ENCODE measurements around the gene PMM1.
A peak's percentile ranks its signal among the peaks of the same experiment; 100 is the strongest.
"Not testable (repeated sequence)": the region's sequence is repeated elsewhere in the genome, so short reads cannot be mapped to it uniquely, and the experiment has no call there.

The PMM1 gene

DNA sequence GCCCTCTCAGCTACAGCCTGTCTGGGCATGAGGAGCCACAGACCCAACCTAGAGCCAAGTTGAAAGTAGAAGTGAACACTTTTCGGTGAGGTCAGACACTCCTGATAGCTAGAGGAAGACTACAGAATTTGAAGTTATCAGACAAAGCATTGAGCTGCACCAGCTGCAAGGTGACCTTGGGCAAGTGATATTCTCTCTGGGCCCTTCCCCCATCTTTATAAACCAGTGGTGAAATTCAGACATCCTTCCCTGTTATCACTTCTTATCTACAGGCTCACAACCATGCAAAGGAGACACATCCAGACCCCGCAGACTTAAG is 8.0 kb upstream of the PMM1 start:
- Histone ChIP-seq H3K27me3 (ENCODE audit: control insufficient read depth in 1 of 2, insufficient read depth in 2 of 2, low read length in 2 of 2) (no peaks in the 10 kb centered on the region), H3K27ac (ENCODE audit: low read length) (no peak overlapping the region), H3K9ac (ENCODE audit: low read length in 2 of 2) (no peak overlapping the region), H3K9me3 (ENCODE audit: control insufficient read depth in 2 of 2, low read length in 2 of 2) (no peaks in the 10 kb centered on the region), H3K4me1 (ENCODE audit: control insufficient read depth, insufficient read depth, low read length) (peaks cover 5% of the 10 kb centered on the region), H3K36me3 (ENCODE audit: control insufficient read depth in 2 of 2, insufficient read depth in 2 of 2, low read length in 2 of 2) (peaks cover 10 to 12% of the 10 kb centered on the region in 2 donors), H3K4me3 (ENCODE audit: low read length in 2 of 2) (no peak overlapping the region)

DNA sequence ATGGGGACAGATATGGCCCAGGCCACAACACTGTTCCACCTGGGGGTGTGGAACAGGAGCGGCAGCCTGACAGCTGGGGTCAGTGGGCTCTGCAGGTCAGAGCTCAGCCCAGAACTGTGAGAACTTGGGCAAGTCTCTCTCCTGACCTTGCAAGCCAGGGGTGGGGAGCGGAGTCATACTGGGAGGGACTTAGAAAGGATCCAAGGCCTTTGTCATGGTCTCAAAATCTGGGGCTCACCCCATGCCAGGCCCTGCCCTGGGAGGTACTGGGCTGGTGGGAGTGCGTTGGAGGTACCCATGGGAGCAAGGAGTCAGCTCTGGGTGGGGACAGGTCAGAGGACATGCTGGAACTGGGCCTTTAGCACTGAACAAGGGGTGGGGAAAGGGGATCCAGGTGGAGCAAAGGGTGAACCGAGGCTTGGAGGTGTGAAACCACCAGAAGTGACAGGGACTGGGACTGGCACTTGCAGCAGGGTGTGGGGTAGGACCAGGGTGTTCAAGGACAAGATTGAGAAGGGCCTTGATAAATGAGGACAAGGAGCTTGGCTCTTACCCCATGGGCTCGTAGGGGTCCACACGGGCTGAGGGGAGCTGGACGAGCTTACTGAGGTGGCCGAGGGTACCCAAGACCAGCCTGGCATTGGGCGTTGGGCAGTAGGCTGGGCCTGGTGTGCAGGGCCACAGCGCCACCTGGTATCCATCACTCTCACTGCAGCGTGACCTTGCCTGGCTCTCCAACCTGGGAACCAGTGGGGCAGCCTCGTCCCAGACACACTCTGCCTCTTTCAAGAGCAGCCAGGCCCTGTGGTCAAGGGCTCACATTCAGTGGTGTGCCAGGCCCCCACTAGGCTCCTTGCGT is 7.4 kb upstream of the PMM1 start:
- peak overlapping the region in 1 of 2 donors; percentile 51 for H3K9ac ChIP-seq (ENCODE audit: low read length in 2 of 2)
- H3K9me3 ChIP-seq (ENCODE audit: control insufficient read depth in 2 of 2, low read length in 2 of 2) = no peaks in the 10 kb centered on the region
- H3K4me3 ChIP-seq (ENCODE audit: low read length in 2 of 2) = no peak overlapping the region
- H3K4me1 ChIP-seq (ENCODE audit: control insufficient read depth, insufficient read depth, low read length) = peaks cover 5% of the 10 kb centered on the region
- H3K27me3 ChIP-seq (ENCODE audit: control insufficient read depth in 1 of 2, insufficient read depth in 2 of 2, low read length in 2 of 2) = no peaks in the 10 kb centered on the region
- peaks cover 5 to 8% of the 10 kb centered on the region in 2 donors for H3K36me3 ChIP-seq (ENCODE audit: control insufficient read depth in 2 of 2, insufficient read depth in 2 of 2, low read length in 2 of 2)
- no peak overlapping the region for H3K27ac ChIP-seq (ENCODE audit: low read length)

DNA sequence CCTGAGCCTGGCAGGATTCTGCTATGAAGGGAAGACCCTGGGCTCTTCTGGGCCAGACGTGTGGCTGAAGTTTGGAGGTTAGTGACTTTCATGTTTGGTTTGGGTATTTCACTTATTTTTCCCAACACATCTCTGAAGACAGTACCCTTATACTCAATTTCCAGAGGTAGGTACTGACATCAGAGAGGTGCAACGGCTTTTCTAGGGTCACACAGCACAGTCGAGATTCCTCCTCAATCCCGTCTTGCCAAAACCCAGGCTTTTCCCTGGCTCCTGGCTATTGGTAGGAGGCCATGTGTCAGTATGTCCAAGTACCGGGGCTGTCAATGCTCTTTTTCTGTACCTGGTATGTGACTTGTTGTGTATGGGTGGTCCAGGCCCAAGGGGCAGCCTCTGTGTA is 6.1 kb upstream of the PMM1 start:
- no peak overlapping the region for H3K27ac ChIP-seq (ENCODE audit: low read length)
- H3K4me3 ChIP-seq (ENCODE audit: low read length in 2 of 2) = no peak overlapping the region
- no peaks in the 10 kb centered on the region for H3K9me3 ChIP-seq (ENCODE audit: control insufficient read depth in 2 of 2, low read length in 2 of 2)
- H3K36me3 ChIP-seq (ENCODE audit: control insufficient read depth in 2 of 2, insufficient read depth in 2 of 2, low read length in 2 of 2) = peaks cover 5 to 6% of the 10 kb centered on the region in 2 donors
- H3K27me3 ChIP-seq (ENCODE audit: control insufficient read depth in 1 of 2, insufficient read depth in 2 of 2, low read length in 2 of 2) = no peaks in the 10 kb centered on the region
- H3K9ac ChIP-seq (ENCODE audit: low read length in 2 of 2) = no peak overlapping the region
- H3K4me1 ChIP-seq (ENCODE audit: control insufficient read depth, insufficient read depth, low read length) = peaks cover 5% of the 10 kb centered on the region

DNA sequence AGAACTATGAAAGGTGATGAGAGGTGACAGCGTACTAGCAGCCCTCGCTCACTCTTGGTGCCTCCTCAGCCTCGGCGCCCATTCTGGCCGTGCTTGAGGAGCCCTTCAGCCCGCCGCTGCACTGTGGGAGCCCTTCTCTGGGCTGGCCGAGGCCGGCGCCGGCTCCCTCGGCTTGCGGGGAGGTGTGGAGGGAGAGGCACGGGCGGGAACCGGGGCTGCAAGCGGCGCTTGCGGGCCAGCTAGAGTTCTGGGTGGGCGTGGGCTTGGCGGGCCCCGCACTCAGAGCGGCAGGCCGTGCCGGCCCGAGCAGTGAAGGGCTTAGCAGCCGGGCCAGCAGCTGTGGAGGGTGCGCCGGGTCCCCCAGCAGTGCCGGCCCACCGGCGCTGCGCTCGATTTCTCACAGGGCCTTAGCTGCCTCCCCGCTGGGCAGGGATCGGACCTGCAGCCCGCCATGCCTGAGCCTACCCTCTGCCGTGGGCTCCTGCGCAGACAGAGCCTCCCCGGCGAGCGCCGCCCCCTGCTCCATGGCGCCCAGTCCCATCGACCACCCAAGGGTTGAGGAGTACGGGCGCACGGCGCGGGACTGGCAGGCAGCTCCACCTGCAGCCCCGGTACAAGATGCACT is 3.8 kb upstream of the PMM1 start:
- not testable (repeated sequence) for H3K27ac ChIP-seq (ENCODE audit: low read length); H3K36me3 ChIP-seq (ENCODE audit: control insufficient read depth in 2 of 2, insufficient read depth in 2 of 2, low read length in 2 of 2); H3K27me3 ChIP-seq (ENCODE audit: control insufficient read depth in 1 of 2, insufficient read depth in 2 of 2, low read length in 2 of 2); H3K9me3 ChIP-seq (ENCODE audit: control insufficient read depth in 2 of 2, low read length in 2 of 2); H3K4me3 ChIP-seq (ENCODE audit: low read length in 2 of 2); H3K9ac ChIP-seq (ENCODE audit: low read length in 2 of 2)
- peaks cover 14% of the 10 kb centered on the region for H3K4me1 ChIP-seq (ENCODE audit: control insufficient read depth, insufficient read depth, low read length)

DNA sequence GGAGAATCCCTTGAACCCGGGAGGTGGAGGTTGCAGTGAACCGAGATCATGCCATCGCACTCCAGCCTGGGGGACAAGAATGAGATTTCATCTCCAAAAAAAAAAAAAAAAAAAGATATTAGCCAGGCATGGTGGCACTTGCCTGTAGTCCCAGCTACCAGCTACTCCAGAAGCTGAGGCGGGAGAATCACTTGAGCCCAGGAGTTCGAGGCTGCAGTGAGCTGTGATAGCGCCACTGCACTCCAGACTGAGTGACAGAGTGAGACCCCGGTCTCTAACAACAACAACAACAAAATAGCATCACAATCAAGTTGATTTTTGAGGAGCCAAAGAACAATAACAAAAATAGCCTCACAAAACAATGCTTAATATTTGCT is 2.3 kb downstream of the PMM1 start:
- Histone ChIP-seq H3K9me3 (ENCODE audit: control insufficient read depth in 2 of 2, low read length in 2 of 2) (no peaks in the 10 kb centered on the region), H3K27ac (ENCODE audit: low read length) (no peak overlapping the region), H3K9ac (ENCODE audit: low read length in 2 of 2) (no peak overlapping the region), H3K4me3 (ENCODE audit: low read length in 2 of 2) (no peak overlapping the region), H3K4me1 (ENCODE audit: control insufficient read depth, insufficient read depth, low read length) (peaks cover 11% of the 10 kb centered on the region), H3K27me3 (ENCODE audit: control insufficient read depth in 1 of 2, insufficient read depth in 2 of 2, low read length in 2 of 2) (no peaks in the 10 kb centered on the region), H3K36me3 (ENCODE audit: control insufficient read depth in 2 of 2, insufficient read depth in 2 of 2, low read length in 2 of 2) (peaks cover 10 to 19% of the 10 kb centered on the region in 2 donors)

DNA sequence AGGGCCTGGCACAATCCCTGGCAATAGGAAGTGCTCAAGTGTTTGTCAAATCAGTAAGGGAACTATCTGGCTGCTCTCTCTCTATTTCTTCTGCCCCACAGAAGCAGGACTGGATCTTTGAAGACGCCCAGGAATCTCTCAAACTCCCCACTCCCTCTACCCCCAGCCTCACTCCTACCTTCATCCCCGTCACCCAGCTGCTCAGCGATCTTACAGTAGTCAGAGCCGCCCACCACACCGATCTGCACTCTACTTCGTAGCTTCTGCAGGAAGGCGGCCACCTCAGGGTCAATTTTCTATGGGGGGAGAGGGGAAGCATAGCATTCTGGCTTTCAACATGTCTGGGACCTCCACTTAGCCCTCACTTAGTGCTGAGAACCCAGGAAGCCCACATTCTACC is 3.7 kb downstream of the PMM1 start:
- Histone ChIP-seq H3K4me3 (ENCODE audit: low read length in 2 of 2) (no peak overlapping the region), H3K27ac (ENCODE audit: low read length) (no peak overlapping the region), H3K9me3 (ENCODE audit: control insufficient read depth in 2 of 2, low read length in 2 of 2) (no peaks in the 10 kb centered on the region), H3K27me3 (ENCODE audit: control insufficient read depth in 1 of 2, insufficient read depth in 2 of 2, low read length in 2 of 2) (no peaks in the 10 kb centered on the region), H3K9ac (ENCODE audit: low read length in 2 of 2) (no peak overlapping the region), H3K36me3 (ENCODE audit: control insufficient read depth in 2 of 2, insufficient read depth in 2 of 2, low read length in 2 of 2) (peaks cover 10 to 22% of the 10 kb centered on the region in 2 donors), H3K4me1 (ENCODE audit: control insufficient read depth, insufficient read depth, low read length) (peaks cover 11% of the 10 kb centered on the region)

DNA sequence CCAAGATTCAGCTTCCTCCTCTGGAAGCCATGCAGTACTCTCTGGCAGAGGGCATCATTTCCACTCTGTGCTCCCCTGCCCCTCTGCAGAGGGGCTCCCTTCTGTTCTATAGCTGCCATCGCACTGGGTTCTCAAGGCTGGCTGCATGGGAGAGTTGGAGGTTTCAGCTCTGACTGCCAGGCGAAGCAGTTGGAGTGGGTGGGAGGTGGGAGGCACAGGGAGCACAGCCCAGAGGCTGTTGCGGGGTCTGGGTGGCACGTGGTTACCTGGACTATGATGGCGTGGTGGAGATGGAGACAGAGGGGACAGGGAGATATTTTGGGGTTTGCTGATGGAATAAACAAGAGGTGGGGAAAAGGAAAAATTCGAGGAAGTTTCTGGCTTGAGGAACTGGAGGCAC is 4.8 kb downstream of the PMM1 start:
- H3K27ac ChIP-seq (ENCODE audit: low read length) = no peak overlapping the region

DNA sequence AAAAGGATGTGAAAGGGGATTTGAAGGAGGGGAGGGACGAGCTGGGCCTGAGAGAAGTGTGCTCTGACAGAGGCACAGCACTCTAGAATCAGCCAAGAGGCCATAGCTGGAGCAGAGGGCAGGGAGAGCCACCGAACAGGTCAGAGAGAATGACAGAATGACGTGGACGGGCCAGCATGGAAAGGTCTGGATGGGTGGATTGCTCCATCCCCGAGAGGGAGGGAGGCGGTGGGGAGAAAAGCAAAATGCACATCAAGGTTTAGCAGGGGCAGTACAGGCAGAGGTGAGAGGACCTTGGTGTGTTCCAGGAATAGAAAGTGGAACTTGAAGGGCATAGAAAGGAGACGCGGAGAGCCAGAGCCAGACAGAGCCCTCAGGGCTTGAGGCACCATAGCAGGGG is 6.9 kb downstream of the PMM1 start:
- H3K27ac ChIP-seq (ENCODE audit: low read length) = no peak overlapping the region
- H3K4me1 ChIP-seq (ENCODE audit: control insufficient read depth, insufficient read depth, low read length) = no peaks in the 10 kb centered on the region
- H3K9ac ChIP-seq (ENCODE audit: low read length in 2 of 2) = no peak overlapping the region
- no peaks in the 10 kb centered on the region for H3K27me3 ChIP-seq (ENCODE audit: control insufficient read depth in 1 of 2, insufficient read depth in 2 of 2, low read length in 2 of 2)
- H3K9me3 ChIP-seq (ENCODE audit: control insufficient read depth in 2 of 2, low read length in 2 of 2) = no peaks in the 10 kb centered on the region
- peaks cover 27 to 32% of the 10 kb centered on the region in 2 donors for H3K36me3 ChIP-seq (ENCODE audit: control insufficient read depth in 2 of 2, insufficient read depth in 2 of 2, low read length in 2 of 2)
- H3K4me3 ChIP-seq (ENCODE audit: low read length in 2 of 2) = no peak overlapping the region

More for the DNA sequence above, 4.8 kb downstream of the PMM1 start:
- Histone ChIP-seq H3K27me3 (ENCODE audit: control insufficient read depth in 1 of 2, insufficient read depth in 2 of 2, low read length in 2 of 2) (no peaks in the 10 kb centered on the region), H3K4me3 (ENCODE audit: low read length in 2 of 2) (no peak overlapping the region), H3K9me3 (ENCODE audit: control insufficient read depth in 2 of 2, low read length in 2 of 2) (no peaks in the 10 kb centered on the region), H3K4me1 (ENCODE audit: control insufficient read depth, insufficient read depth, low read length) (peaks cover 11% of the 10 kb centered on the region), H3K9ac (ENCODE audit: low read length in 2 of 2) (no peak overlapping the region), H3K36me3 (ENCODE audit: control insufficient read depth in 2 of 2, insufficient read depth in 2 of 2, low read length in 2 of 2) (peaks cover 14 to 22% of the 10 kb centered on the region in 2 donors)

DNA sequence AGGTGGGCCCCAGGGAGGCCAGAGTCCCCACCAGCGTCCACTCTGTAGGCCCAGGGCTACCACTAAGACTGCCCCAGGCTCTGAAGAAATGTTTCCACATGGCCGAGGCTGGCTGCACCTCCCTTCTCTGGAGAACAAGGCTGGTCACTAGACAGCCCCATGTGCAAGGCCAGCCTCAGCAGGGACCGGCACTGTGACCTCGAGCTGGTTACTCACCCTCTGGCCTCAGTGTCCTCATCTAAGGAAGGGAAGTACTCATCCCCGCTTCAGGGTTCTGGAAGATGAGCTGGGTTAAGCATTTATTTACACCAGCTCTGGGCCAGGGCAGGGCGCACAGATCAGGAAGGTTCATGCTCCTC is 9.7 kb downstream of the PMM1 start:
- Histone ChIP-seq H3K27ac (ENCODE audit: low read length) (no peak overlapping the region), H3K27me3 (ENCODE audit: control insufficient read depth in 1 of 2, insufficient read depth in 2 of 2, low read length in 2 of 2) (no peaks in the 10 kb centered on the region), H3K4me3 (ENCODE audit: low read length in 2 of 2) (no peak overlapping the region), H3K4me1 (ENCODE audit: control insufficient read depth, insufficient read depth, low read length) (peaks cover 7% of the 10 kb centered on the region), H3K9me3 (ENCODE audit: control insufficient read depth in 2 of 2, low read length in 2 of 2) (no peaks in the 10 kb centered on the region), H3K36me3 (ENCODE audit: control insufficient read depth in 2 of 2, insufficient read depth in 2 of 2, low read length in 2 of 2) (peaks cover 28 to 38% of the 10 kb centered on the region in 2 donors), H3K9ac (ENCODE audit: low read length in 2 of 2) (no peak overlapping the region)

DNA sequence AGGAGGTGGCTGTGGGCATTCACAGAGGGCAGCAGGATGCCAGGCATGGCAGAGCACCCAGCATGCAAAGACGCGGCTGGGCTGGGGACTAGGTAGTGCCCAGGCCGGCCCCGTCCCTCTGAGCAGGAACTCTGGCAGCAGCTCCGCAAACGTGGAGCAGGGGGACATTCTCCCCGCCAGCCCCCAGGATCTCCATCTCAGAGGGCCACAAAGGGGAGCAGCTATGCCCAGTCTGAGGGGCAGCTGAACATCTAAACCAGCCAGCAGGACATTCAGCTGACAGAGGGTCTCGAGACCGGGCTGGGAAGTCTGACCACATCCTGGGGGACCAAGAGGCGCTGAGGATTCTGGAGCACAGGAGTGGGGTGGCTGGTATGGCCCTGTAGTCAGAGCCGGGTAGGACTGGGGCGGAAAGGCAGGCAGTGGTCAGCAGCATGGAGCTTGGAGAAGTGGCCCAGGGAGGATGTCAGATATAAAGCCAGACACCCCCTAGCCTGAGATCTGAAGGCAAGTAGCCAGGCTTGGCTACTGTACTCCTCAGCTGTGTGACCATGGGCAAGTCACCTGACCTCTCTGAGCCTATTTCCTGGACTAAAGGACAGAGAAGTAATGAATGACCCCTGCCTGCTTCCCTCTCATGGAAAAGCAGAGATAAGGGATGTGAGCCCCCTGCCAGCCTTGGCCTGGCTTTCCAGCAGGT is 10.2 kb downstream of the PMM1 start:
- no peak overlapping the region for H3K27ac ChIP-seq (ENCODE audit: low read length)
- no peak overlapping the region for H3K9ac ChIP-seq (ENCODE audit: low read length in 2 of 2)
- H3K27me3 ChIP-seq (ENCODE audit: control insufficient read depth in 1 of 2, insufficient read depth in 2 of 2, low read length in 2 of 2) = no peaks in the 10 kb centered on the region
- H3K9me3 ChIP-seq (ENCODE audit: control insufficient read depth in 2 of 2, low read length in 2 of 2) = no peaks in the 10 kb centered on the region
- H3K4me1 ChIP-seq (ENCODE audit: control insufficient read depth, insufficient read depth, low read length) = peaks cover 12% of the 10 kb centered on the region
- H3K36me3 ChIP-seq (ENCODE audit: control insufficient read depth in 2 of 2, insufficient read depth in 2 of 2, low read length in 2 of 2) = peaks cover 25 to 35% of the 10 kb centered on the region in 2 donors
- H3K4me3 ChIP-seq (ENCODE audit: low read length in 2 of 2) = no peak overlapping the region

DNA sequence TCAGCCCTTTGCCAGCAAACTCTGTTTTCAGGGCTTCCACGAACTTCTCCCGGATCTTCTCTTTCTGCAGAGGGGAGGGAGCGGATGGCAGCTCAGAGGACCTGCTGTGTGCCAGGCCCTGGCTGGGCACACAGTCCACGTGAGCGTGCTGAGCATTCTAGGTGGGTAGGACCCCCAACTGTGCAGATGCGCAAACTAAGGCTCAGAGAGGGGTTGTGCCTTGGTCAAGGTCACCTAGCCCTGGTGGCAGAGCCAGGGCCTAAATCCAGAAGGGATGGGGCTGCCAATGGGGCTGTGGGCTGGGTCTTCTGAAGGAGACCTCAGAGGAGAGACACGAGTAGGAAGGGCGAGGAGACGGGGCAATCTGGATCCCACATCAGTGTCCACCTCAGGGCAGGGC is 10.8 kb downstream of the PMM1 start:
- H3K27me3 ChIP-seq (ENCODE audit: control insufficient read depth in 1 of 2, insufficient read depth in 2 of 2, low read length in 2 of 2) = no peaks in the 10 kb centered on the region
- no peak overlapping the region for H3K27ac ChIP-seq (ENCODE audit: low read length)
- H3K4me1 ChIP-seq (ENCODE audit: control insufficient read depth, insufficient read depth, low read length) = peaks cover 12% of the 10 kb centered on the region
- no peak overlapping the region for H3K9ac ChIP-seq (ENCODE audit: low read length in 2 of 2)
- peaks cover 24 to 33% of the 10 kb centered on the region in 2 donors for H3K36me3 ChIP-seq (ENCODE audit: control insufficient read depth in 2 of 2, insufficient read depth in 2 of 2, low read length in 2 of 2)
- no peaks in the 10 kb centered on the region for H3K9me3 ChIP-seq (ENCODE audit: control insufficient read depth in 2 of 2, low read length in 2 of 2)
- H3K4me3 ChIP-seq (ENCODE audit: low read length in 2 of 2) = no peak overlapping the region
